Neural cell (in vitro differentiated cells): Measurements from ENCODE around the gene TRAF6. TPM values are rescaled to one million over a fixed set of nuclear protein-coding genes. Genes with fewer than 3 reads are reported as not detected.

Experiments
- H2AFZ ChIP-seq: fragments of 200-600, 300-800 bp; sonication (generic), shearing (Covaris generic); 2 replicates; pipeline ENCODE4 v1.6.0; 2014; ENCODE audit warnings: low read depth, mild to moderate bottlenecking, antibody characterized with exemption, low read length, moderate library complexity
- H3F3A ChIP-seq: fragments of 200-600 bp; shearing (Covaris generic); 2 replicates; pipeline ENCODE4 v1.6.1; 2016; ENCODE audit warnings: mild to moderate bottlenecking, moderate library complexity, mixed read lengths, antibody characterized with exemption, low read length; ENCODE audit not compliant: insufficient read depth, poor library complexity, severe bottlenecking
- H3K27ac ChIP-seq: fragments of 200-600, 300-800 bp; sonication (generic), shearing (Covaris generic); 2 replicates; pipeline ENCODE4 v1.5.1; 2014; ENCODE audit warnings: mild to moderate bottlenecking, low read length, moderate library complexity
- H3K27me3 ChIP-seq: fragments of 300-800, 200-600 bp; sonication (generic), shearing (Covaris generic); 2 replicates; pipeline ENCODE4 v1.6.0; 2014; ENCODE audit warnings: mild to moderate bottlenecking, low read depth, low read length, moderate library complexity; ENCODE audit not compliant: insufficient read depth
- H3K36me3 ChIP-seq: fragments of 300-800, 200-600 bp; sonication (generic), shearing (Covaris generic); 2 replicates; pipeline ENCODE4 v1.5.1; 2014; ENCODE audit warnings: mild to moderate bottlenecking, antibody characterized with exemption, low read length, moderate library complexity; ENCODE audit not compliant: insufficient read depth
- H3K4me2 ChIP-seq: fragments of 300-800, 200-600 bp; sonication (generic), shearing (Covaris generic); 2 replicates; pipeline ENCODE4 v1.6.0; 2014; ENCODE audit warnings: mild to moderate bottlenecking, low read length
- H3K4me3 ChIP-seq: fragments of 300-800, 200-600 bp; sonication (generic), shearing (Covaris generic); 2 replicates; pipeline ENCODE4 v1.5.1; 2014; ENCODE audit warnings: mild to moderate bottlenecking, low read length, moderate library complexity
- H3K79me2 ChIP-seq: fragments of 200-600 bp; shearing (Covaris generic); replicated peaks from 2 replicates; pipeline ENCODE4 v1.6.0; 2014; ENCODE audit warnings: mild to moderate bottlenecking, low read length, moderate library complexity; ENCODE audit not compliant: insufficient read depth
- H3K9ac ChIP-seq: fragments of 300-800, 200-600 bp; sonication (generic), shearing (Covaris generic); 2 replicates; pipeline ENCODE4 v1.6.1; 2016; ENCODE audit warnings: mild to moderate bottlenecking, low read length, mixed read lengths
- H3K9me2 ChIP-seq: fragments of 200-600 bp; shearing (Covaris generic); 2 replicates; pipeline ENCODE4 v1.6.1; 2016; ENCODE audit warnings: mild to moderate bottlenecking, low read length, mixed read lengths; ENCODE audit not compliant: insufficient read depth
- H3K9me3 ChIP-seq: fragments of 200-600, 300-800 bp; sonication (generic), shearing (Covaris generic); 2 replicates; pipeline ENCODE4 v1.6.1; 2016; ENCODE audit warnings: mild to moderate bottlenecking, mixed run types, low read length, moderate library complexity, mixed read lengths
- H4K20me1 ChIP-seq: fragments of 200-600 bp; shearing (Covaris generic); 2 replicates; pipeline ENCODE4 v1.6.1; 2016; ENCODE audit warnings: mild to moderate bottlenecking, mixed run types; ENCODE audit not compliant: insufficient read depth
- CTCF ChIP-seq: fragments of 450-650 bp; IDR thresholded peaks from 2 replicates; pipeline ENCODE4 v1.5.1; 2014; ENCODE audit warnings: antibody characterized with exemption, mild to moderate bottlenecking, moderate library complexity; ENCODE audit not compliant: poor library complexity, severe bottlenecking
- EP300 ChIP-seq: fragments of 450-650 bp; conservative IDR thresholded peaks from 2 replicates; pipeline ENCODE4 v1.6.1; 2014; ENCODE audit warnings: antibody characterized with exemption, mild to moderate bottlenecking, moderate library complexity; ENCODE audit not compliant: poor library complexity, severe bottlenecking
- EZH2 ChIP-seq: fragments of 200-600, 300-800 bp; shearing (Covaris generic), sonication (generic); IDR thresholded peaks from 2 replicates; pipeline ENCODE4 v1.6.1; 2014; ENCODE audit warnings: antibody characterized with exemption, low read length, borderline replicate concordance, mild to moderate bottlenecking; ENCODE audit not compliant: insufficient read depth, poor library complexity, severe bottlenecking
- MXI1 ChIP-seq: fragments of 450-650 bp; conservative IDR thresholded peaks from 2 replicates; pipeline ENCODE4 v1.6.1; 2014; ENCODE audit warnings: antibody characterized with exemption, mild to moderate bottlenecking; ENCODE audit not compliant: poor library complexity, severe bottlenecking
- POLR2AphosphoS5 ChIP-seq: IDR thresholded peaks from 2 replicates; pipeline ENCODE4 v1.6.1; 2012
- RAD21 ChIP-seq: fragments of 450-650 bp; conservative IDR thresholded peaks from 2 replicates; pipeline ENCODE4 v1.6.1; 2014; ENCODE audit warnings: antibody characterized with exemption, mild to moderate bottlenecking, moderate library complexity
- REST ChIP-seq: IDR thresholded peaks from 2 replicates; pipeline ENCODE4 v1.6.1; 2012; ENCODE audit warnings: borderline replicate concordance
- SMC3 ChIP-seq: fragments of 450-650 bp; conservative IDR thresholded peaks from 2 replicates; pipeline ENCODE4 v1.6.1; 2014; ENCODE audit warnings: antibody characterized with exemption, mild to moderate bottlenecking, moderate library complexity; ENCODE audit not compliant: poor library complexity
- TAF1 ChIP-seq: IDR thresholded peaks from 2 replicates; pipeline ENCODE4 v1.6.1; 2012; ENCODE audit warnings: low read depth
- polyA plus RNA-seq: library from polyadenylated mRNA; depleted of rRNA; stranded (reverse); fragments of >200 nt; gene quantifications from 2 replicates; pipeline ENCODE4 v1.2.3, GENCODE V29; 2014

Gene TRAF6
- polyA plus RNA-seq, 1 donor from 2014 or later = 7.5 TPM

GRCh38 chr11:36447514-36447913 is 62.6 kb downstream of the TRAF6 start:
- Histone ChIP-seq H3K9me3 (no peaks in the 10 kb centered on the region), H3K27me3 (no peaks in the 10 kb centered on the region), H4K20me1 (no peaks in the 10 kb centered on the region), H2AFZ (no peak overlapping the region), H3K9ac (no peak overlapping the region), H3K79me2 (no peaks in the 10 kb centered on the region), H3K9me2 (no peaks in the 10 kb centered on the region), H3F3A (no peaks in the 10 kb centered on the region), H3K4me3 (no peak overlapping the region), H3K4me2 (no peak overlapping the region), H3K36me3 (no peaks in the 10 kb centered on the region), H3K27ac (no peak overlapping the region)
- TF ChIP-seq TAF1 = no peak
- no peak for TF ChIP-seq SMC3
- no peak for TF ChIP-seq REST
- no peak for TF ChIP-seq CTCF
- TF ChIP-seq MXI1 = no peak
- no peak for TF ChIP-seq POLR2AphosphoS5
- TF ChIP-seq RAD21 = no peak
- TF ChIP-seq EP300 = no peak
- TF ChIP-seq EZH2 = no peak

GRCh38 chr11:36446135-36446534 is 63.9 kb downstream of the TRAF6 start:
- no peak for TF ChIP-seq EP300

GRCh38 chr11:36443661-36444060 is 66.4 kb downstream of the TRAF6 start:
- Histone ChIP-seq H3K27ac (no peak overlapping the region), H3K27me3 (no peaks in the 10 kb centered on the region), H3F3A (no peaks in the 10 kb centered on the region), H3K4me3 (no peak overlapping the region), H3K79me2 (no peaks in the 10 kb centered on the region), H3K9me2 (no peaks in the 10 kb centered on the region), H4K20me1 (no peaks in the 10 kb centered on the region), H3K9ac (no peak overlapping the region), H3K36me3 (no peaks in the 10 kb centered on the region), H2AFZ (no peak overlapping the region), H3K4me2 (no peak overlapping the region), H3K9me3 (no peaks in the 10 kb centered on the region)
- TF ChIP-seq REST (no peak), CTCF (no peak), EZH2 (no peak), TAF1 (no peak), SMC3 (no peak), POLR2AphosphoS5 (no peak), EP300 (no peak), MXI1 (no peak), RAD21 (no peak)

More at GRCh38 chr11:36446135-36446534, 63.9 kb downstream of the TRAF6 start:
- no peaks in the 10 kb centered on the region for H3K79me2 ChIP-seq
- no peak overlapping the region for H3K4me3 ChIP-seq
- H3K36me3 ChIP-seq = no peaks in the 10 kb centered on the region
- H3K9ac ChIP-seq = no peak overlapping the region
- H3K9me3 ChIP-seq = no peaks in the 10 kb centered on the region
- H3K9me2 ChIP-seq = no peaks in the 10 kb centered on the region
- no peak overlapping the region for H3K4me2 ChIP-seq
- no peak overlapping the region for H2AFZ ChIP-seq
- H3K27me3 ChIP-seq = no peaks in the 10 kb centered on the region
- no peak overlapping the region for H3K27ac ChIP-seq
- H3F3A ChIP-seq = no peaks in the 10 kb centered on the region
- H4K20me1 ChIP-seq = no peaks in the 10 kb centered on the region
